ENCODE data around the gene ANKAR.
"Not testable (repeated sequence)": the region's sequence is repeated elsewhere in the genome, so short reads cannot be mapped to it uniquely, and the experiment has no call there.

ANKAR gene

GRCh38 chr2:189702071-189702470 is 27.6 kb downstream of the ANKAR start:
- no peak for DNase-seq (ENCODE audit: low read depth, low spot score)

GRCh38 chr2:189709501-189710221 is 35.2 kb downstream of the ANKAR start:
- DNase-seq (ENCODE audit: low read depth, low spot score): no peak

- not testable (repeated sequence) for DNase-seq (ENCODE audit: low read depth, low spot score)
Measured at GRCh38 chr2:189717593-189717992, 43.1 kb downstream of the ANKAR start.

- no peak for DNase-seq (ENCODE audit: low read depth, low spot score)
Measured at GRCh38 chr2:189719571-189719970, 45.1 kb downstream of the ANKAR start.

- DNase-seq (ENCODE audit: low read depth, low spot score): no peak
Measured at GRCh38 chr2:189723192-189723591, 48.7 kb downstream of the ANKAR start.

All from astrocyte of the hippocampus (primary cell).